Measurements from ENCODE around the gene CACNA1S.

Gene CACNA1S

DNA sequence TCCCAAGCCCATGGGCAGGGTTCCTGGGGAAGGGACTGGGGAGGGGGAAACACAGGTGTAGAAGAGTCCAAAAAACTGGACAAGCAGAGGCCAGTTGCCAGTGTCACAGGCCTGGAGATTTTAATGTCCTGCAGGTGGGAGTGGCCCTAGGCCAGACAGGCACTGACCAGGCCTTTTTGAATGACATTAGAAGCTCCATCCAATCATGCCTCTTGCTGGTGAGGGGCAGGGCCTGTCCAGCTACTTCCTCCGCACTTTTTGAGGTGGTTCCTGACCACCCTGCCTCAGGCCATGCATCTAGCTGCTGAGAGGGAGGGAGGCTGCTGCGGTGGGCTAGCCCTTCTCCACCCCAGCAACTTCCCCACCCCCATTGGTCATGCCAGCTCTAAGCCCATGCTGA, 72.8 kb downstream of the CACNA1S start:
- H3K27ac ChIP-seq = no peak overlapping the region
- no peak for TF ChIP-seq ZFX (IDR thresholded peaks at IDR 0.05; ENCODE audit: borderline replicate concordance)
- TF ChIP-seq, protein P1, sequence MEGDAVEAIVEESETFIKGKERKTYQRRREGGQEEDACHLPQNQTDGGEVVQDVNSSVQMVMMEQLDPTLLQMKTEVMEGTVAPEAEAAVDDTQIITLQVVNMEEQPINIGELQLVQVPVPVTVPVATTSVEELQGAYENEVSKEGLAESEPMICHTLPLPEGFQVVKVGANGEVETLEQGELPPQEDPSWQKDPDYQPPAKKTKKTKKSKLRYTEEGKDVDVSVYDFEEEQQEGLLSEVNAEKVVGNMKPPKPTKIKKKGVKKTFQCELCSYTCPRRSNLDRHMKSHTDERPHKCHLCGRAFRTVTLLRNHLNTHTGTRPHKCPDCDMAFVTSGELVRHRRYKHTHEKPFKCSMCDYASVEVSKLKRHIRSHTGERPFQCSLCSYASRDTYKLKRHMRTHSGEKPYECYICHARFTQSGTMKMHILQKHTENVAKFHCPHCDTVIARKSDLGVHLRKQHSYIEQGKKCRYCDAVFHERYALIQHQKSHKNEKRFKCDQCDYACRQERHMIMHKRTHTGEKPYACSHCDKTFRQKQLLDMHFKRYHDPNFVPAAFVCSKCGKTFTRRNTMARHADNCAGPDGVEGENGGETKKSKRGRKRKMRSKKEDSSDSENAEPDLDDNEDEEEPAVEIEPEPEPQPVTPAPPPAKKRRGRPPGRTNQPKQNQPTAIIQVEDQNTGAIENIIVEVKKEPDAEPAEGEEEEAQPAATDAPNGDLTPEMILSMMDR (IDR thresholded peaks at IDR 0.05) = no peak

DNA sequence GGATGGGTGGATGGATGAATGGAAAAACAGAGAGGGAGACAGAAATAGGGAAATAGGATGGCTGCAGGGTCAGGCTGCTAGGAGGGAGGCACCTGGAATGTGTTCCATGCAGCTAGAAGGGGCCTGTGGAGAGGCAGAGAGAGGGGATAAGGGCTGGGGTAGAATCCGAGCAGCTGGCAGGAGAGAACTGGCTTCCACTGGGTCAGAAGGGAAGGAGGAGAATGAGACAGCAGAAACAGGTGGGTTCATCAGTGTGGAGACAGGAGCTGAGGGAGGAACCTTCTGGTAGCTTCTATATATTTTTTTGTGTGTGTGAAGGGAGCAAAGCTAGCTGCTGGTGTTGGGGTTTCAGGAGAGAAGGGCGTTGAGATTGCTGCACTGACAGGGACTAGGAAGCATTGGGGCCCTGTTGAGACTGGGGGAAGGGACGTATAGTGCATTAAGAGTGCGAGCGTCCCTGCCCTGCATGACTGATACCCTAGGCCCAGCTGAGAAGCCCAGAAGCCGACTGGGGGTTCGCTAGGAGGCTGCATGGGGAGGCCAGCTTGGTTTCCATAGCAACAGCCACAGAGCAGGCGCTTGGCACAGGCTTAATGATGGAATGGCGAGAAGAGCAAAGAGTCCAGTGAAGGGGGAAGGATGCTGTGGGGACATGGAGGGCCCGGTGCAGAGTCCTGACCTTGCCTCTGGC, 73.9 kb downstream of the CACNA1S start:
- no peak overlapping the region for H3K27ac ChIP-seq
- TF ChIP-seq, protein P1 (IDR thresholded peaks at IDR 0.05) = no peak
- no peak for TF ChIP-seq ZFX (IDR thresholded peaks at IDR 0.05; ENCODE audit: borderline replicate concordance)

DNA sequence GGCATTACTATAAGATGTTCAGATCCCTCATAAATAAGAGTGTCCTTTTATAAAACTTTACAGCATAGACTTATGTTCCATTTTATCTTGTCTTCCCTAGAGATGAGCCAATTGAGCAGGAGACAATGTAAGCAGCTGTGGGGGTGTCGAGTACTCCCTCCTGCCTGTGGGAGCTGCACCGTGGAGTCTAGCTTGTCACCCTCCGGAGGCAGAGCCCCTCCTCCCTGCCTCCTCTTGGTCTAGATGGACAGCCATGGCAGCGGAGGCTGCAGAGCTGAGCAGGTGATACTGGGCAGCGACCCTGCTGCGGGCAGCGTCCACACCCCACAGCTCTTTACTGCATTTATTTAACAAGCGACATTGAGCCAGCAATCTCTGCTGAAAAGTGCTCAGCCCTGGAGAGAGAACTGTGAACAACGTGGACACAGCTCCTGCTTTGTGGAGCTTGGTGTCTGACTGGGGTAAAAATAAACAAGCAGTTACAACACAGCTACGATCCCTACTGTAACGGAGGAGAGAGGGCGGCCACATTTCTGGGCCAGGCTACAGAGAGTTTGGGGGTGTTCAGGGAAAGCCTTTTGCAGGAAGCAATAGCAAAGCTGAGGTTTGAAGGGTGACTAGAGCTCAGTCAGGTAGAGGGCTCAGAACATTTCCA, 75.9 kb downstream of the CACNA1S start:
- TF ChIP-seq, protein P1 (IDR thresholded peaks at IDR 0.05) = no peak
- no peak for TF ChIP-seq ZFX (IDR thresholded peaks at IDR 0.05; ENCODE audit: borderline replicate concordance)
- no peak overlapping the region for H3K27ac ChIP-seq

GRCh38 chr1:201034671-201035070, 77.6 kb downstream of the CACNA1S start:
- TF ChIP-seq, protein P1 (IDR thresholded peaks at IDR 0.05) = no peak
- no peak for TF ChIP-seq ZFX (IDR thresholded peaks at IDR 0.05; ENCODE audit: borderline replicate concordance)
- H3K27ac ChIP-seq = no peak overlapping the region

DNA sequence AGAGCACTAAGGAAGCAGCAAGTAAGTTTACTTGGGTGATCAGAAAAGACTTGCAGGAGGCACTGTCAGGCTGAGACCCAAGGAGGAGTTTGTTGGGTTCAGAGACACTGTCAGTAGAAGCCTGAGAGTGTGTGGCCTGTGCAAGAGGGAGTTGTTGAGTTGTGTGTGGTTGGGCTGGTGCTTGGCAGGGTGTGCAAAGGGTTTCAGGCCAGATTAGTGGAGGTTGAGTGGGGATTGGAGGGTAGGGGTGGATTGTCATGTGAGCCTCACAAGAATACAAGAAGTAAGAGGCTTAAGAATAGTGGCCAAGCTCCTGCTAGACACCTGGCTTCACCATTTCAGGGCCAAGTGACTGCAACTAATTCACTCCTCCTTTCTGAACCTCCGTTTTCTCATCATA, 79.8 kb downstream of the CACNA1S start:
- TF ChIP-seq ZFX (IDR thresholded peaks at IDR 0.05; ENCODE audit: borderline replicate concordance) = no peak
- TF ChIP-seq, protein P1 (IDR thresholded peaks at IDR 0.05) = no peak

DNA sequence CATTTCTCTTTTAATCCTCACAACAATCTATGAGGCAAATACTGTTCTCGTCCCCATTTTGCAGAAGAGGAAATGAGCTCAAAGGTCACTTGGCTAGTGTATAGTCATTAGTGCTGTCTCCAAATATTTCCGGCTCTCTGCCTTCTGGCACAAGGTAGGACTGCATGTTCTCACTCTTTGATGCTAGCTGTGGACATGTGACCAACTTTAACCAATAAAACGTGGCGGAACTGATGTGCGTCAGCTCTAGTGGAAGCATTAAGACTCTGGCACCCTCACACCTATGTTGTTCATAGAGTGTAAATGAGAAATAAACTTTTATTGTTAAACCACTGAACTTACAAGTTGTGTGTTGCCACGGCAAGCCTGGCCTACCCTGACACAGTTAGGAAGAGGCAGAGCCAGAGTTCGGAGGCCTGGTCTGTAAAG, 83.8 kb downstream of the CACNA1S start:
- no peak overlapping the region for H3K27ac ChIP-seq
- TF ChIP-seq, protein P1 (IDR thresholded peaks at IDR 0.05) = no peak
- TF ChIP-seq ZFX (IDR thresholded peaks at IDR 0.05; ENCODE audit: borderline replicate concordance) = no peak

More for the DNA sequence above, 79.8 kb downstream of the CACNA1S start:
- no peak overlapping the region for H3K27ac ChIP-seq

DNA sequence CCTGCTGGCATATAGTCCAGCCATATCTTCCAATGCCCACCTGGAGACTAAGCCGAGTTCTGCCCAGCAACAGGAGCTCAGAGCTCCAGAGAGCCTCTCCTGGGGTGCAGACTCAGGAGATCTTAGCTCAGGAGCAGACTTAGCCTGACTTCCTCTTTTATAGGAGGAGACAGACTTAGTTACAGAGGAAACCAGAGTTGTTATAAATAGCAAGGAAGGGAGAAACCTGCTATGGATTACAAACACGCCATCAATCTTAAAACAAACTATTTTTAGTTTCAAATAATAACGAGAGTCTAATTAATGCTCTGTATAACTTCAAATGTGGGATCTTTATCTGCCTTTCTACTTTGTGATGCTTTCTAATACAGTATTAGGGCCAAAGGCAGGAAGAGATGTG, 85.4 kb downstream of the CACNA1S start:
- TF ChIP-seq, protein P1 (IDR thresholded peaks at IDR 0.05) = no peak
- TF ChIP-seq ZFX (IDR thresholded peaks at IDR 0.05; ENCODE audit: borderline replicate concordance) = no peak

More for the DNA sequence above, 85.4 kb downstream of the CACNA1S start:
- H3K27ac ChIP-seq = no peak overlapping the region
